Neuronal stem cell (in vitro differentiated cells): ENCODE results near the gene XCL1.

Experiments
- DNase-seq: peaks from one replicate; pipeline ENCODE4 v3.0.0-alpha.2; 2013; ENCODE audit warnings: low spot score
- H2AFZ ChIP-seq: one replicate; pipeline ENCODE4 v1.6.1; 2013; ENCODE audit warnings: mild to moderate bottlenecking, low read length, inconsistent platforms
- H2AK5ac ChIP-seq: 2 replicates; pipeline ENCODE4 v1.6.1; 2013; ENCODE audit warnings: low read depth, mild to moderate bottlenecking, inconsistent platforms, low read length, moderate library complexity, mixed read lengths
- H2BK120ac ChIP-seq: 2 replicates; pipeline ENCODE4 v1.6.1; 2013; ENCODE audit warnings: low read depth, mild to moderate bottlenecking, inconsistent platforms, low read length, moderate library complexity, mixed read lengths
- H2BK12ac ChIP-seq: one replicate; pipeline ENCODE4 v1.6.1; 2013; ENCODE audit warnings: low read length, inconsistent platforms
- H2BK15ac ChIP-seq: 2 replicates; pipeline ENCODE4 v1.6.1; 2013; ENCODE audit warnings: mild to moderate bottlenecking, low read length, inconsistent platforms, mixed read lengths
- H2BK5ac ChIP-seq: one replicate; pipeline ENCODE4 v1.6.1; 2013; ENCODE audit warnings: inconsistent platforms, mild to moderate bottlenecking, low read length, moderate library complexity
- H3K14ac ChIP-seq: one replicate; pipeline ENCODE4 v1.6.1; 2013; ENCODE audit warnings: low read length, inconsistent platforms
- H3K18ac ChIP-seq: 2 replicates; pipeline ENCODE4 v1.6.1; 2013; ENCODE audit warnings: low read length, inconsistent platforms
- H3K23ac ChIP-seq: 2 replicates; pipeline ENCODE4 v1.6.1; 2013; ENCODE audit warnings: low read depth, mild to moderate bottlenecking, mixed read lengths, low read length, inconsistent platforms; ENCODE audit not compliant: poor library complexity
- H3K27ac ChIP-seq: replicated peaks from 3 replicates; pipeline ENCODE4 v1.5.1; 2013; ENCODE audit warnings: low read length, inconsistent platforms
- H3K27me3 ChIP-seq, 3 experiments: 2 replicates each; pipeline ENCODE4 v1.6.1; 2013; ENCODE audit warnings: low read length in 3 of 3, mild to moderate bottlenecking in 2 of 3, inconsistent platforms in 1 of 3, low read depth in 1 of 3, mixed read lengths in 1 of 3, moderate library complexity in 1 of 3; ENCODE audit not compliant: control insufficient read depth in 3 of 3, insufficient read depth in 3 of 3
- H3K36me3 ChIP-seq, 2 donors: replicated peaks in 1 of 2; 2 replicates each; pipeline ENCODE4 v1.6.1; 2013; ENCODE audit warnings: low read length in 2 of 2; ENCODE audit not compliant: control insufficient read depth in 2 of 2, insufficient read depth in 2 of 2
- H3K4ac ChIP-seq: 2 replicates; pipeline ENCODE4 v1.6.1; 2013; ENCODE audit warnings: inconsistent platforms, mild to moderate bottlenecking, low read length, moderate library complexity
- H3K4me1 ChIP-seq, 2 donors: 1 replicate in 1 of 2; 2 replicates in 1 of 2; pipeline ENCODE4 v1.6.1; 2013; ENCODE audit warnings: low read length in 2 of 2, low read depth in 1 of 2; ENCODE audit not compliant: control insufficient read depth in 2 of 2, insufficient read depth in 1 of 2
- H3K4me2 ChIP-seq: one replicate; pipeline ENCODE4 v1.6.1; 2013; ENCODE audit warnings: mild to moderate bottlenecking, low read length, inconsistent platforms; ENCODE audit not compliant: insufficient read depth, poor library complexity, severe bottlenecking
- H3K4me3 ChIP-seq, 2 donors: 2 replicates each; pipeline ENCODE4 v1.5.1; 2013; ENCODE audit warnings: low read length in 2 of 2, mild to moderate bottlenecking in 2 of 2, inconsistent platforms in 1 of 2, moderate library complexity in 1 of 2
- H3K79me1 ChIP-seq: one replicate; pipeline ENCODE4 v1.6.1; 2013; ENCODE audit warnings: low read depth, mild to moderate bottlenecking, inconsistent platforms, low read length, moderate library complexity
- H3K9ac ChIP-seq: one replicate; pipeline ENCODE4 v1.6.1; 2013; ENCODE audit warnings: mild to moderate bottlenecking, low read depth, low read length, inconsistent platforms; ENCODE audit not compliant: poor library complexity
- H3K9me3 ChIP-seq, 2 donors: replicated peaks in 1 of 2; 2 replicates each; pipeline versions ENCODE3 to v1.6.1; 2013; ENCODE audit warnings: low read length in 2 of 2, mild to moderate bottlenecking in 2 of 2, inconsistent platforms in 1 of 2, low read depth in 1 of 2, mixed read lengths in 1 of 2, moderate library complexity in 1 of 2; ENCODE audit not compliant: control insufficient read depth in 2 of 2, insufficient read depth in 1 of 2
- H4K8ac ChIP-seq: one replicate; pipeline ENCODE4 v1.6.1; 2013; ENCODE audit warnings: low read depth, mild to moderate bottlenecking, inconsistent platforms, low read length, moderate library complexity
- H4K91ac ChIP-seq: one replicate; pipeline ENCODE4 v1.6.1; 2013; ENCODE audit warnings: low read length, low read depth, mild to moderate bottlenecking, inconsistent platforms; ENCODE audit not compliant: poor library complexity
- WGBS, 2 donors: extraction: QIAGEN DNeasy Blood & Tissue Kit; methylation state at CpG; one replicate each; pipeline ENCODE4 v1.1.7; 2013; ENCODE audit warnings: missing lambda C conversion rate in 2 of 2, mixed read lengths in 1 of 2; ENCODE audit not compliant: insufficient read length in 2 of 2, insufficient replicate concordance in 1 of 2; ENCODE audit errors: extremely low coverage in 2 of 2; 5-methylcytosine and 5-hydroxymethylcytosine counted together

XCL1 gene

DNA sequence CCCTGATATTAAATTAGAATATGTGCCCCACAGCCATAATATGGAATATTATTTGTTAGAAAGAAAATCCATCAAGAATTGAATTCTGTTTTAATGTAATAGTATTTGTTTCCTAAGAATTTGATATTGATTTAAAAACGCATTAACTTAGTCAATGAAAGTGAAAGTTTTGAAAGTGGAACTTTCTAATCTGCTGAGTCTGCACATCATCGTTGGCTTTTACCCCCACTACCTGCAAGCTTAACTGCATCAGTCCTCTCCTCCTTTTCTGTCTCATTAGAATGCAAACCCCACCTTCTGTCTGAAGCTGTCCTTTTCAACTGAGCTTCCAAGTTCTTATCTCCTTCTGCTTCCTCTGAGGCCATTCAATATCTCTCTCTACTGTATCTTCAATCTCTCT is 42.5 kb downstream of the XCL1 start:
- H3K27ac ChIP-seq, result no peak overlapping the region
- H2AFZ ChIP-seq, result no peak overlapping the region
- no peak overlapping the region for H3K18ac ChIP-seq
- H3K9me3 ChIP-seq, result no peaks in the 10 kb centered on the region
- no peak overlapping the region for H3K4ac ChIP-seq
- H2BK15ac ChIP-seq, result no peak overlapping the region
- H2BK5ac ChIP-seq, result no peak overlapping the region
- H2AK5ac ChIP-seq, result no peak overlapping the region
- H2BK12ac ChIP-seq, result no peak overlapping the region
- H4K8ac ChIP-seq, result no peak overlapping the region
- no CpG with 5 or more reads among the region's 2 CpGs for WGBS, 2 donors
- no peak overlapping the region for H2BK120ac ChIP-seq
- H3K9ac ChIP-seq, result no peak overlapping the region
- no peaks in the 10 kb centered on the region for H3K36me3 ChIP-seq
- H3K23ac ChIP-seq, result no peak overlapping the region
- no peak overlapping the region for H3K14ac ChIP-seq
- no peak overlapping the region for H3K4me2 ChIP-seq
- no peak overlapping the region for H3K4me3 ChIP-seq
- no peaks in the 10 kb centered on the region for H3K27me3 ChIP-seq
- H3K79me1 ChIP-seq, result no peaks in the 10 kb centered on the region
- peaks cover 0 to 4% of the 10 kb centered on the region in 2 donors for H3K4me1 ChIP-seq
- H4K91ac ChIP-seq, result no peak overlapping the region
- DNase-seq, result no peak

DNA sequence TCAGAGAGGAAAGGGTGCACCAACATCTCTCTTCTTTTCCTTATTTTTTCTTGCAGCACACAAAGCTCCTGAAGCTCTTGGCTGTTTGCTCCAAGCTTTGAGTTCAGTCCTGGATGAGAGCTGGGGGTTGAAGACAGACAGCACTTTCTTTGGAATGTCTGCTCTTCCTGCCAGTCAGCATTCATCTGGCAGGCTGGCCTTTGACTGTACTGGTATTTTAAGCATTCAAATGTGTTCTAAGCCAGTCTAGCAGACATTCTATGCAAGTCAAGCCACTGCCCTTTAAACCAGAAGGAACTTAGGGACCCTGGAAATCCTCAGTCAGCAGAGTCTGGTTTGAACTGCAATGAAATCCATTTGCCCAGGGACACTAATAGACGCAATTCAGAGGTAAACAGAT is 45.0 kb downstream of the XCL1 start:
- H3K18ac ChIP-seq, result no peak overlapping the region
- H3K4ac ChIP-seq, result no peak overlapping the region
- no peak overlapping the region for H3K23ac ChIP-seq
- H3K4me1 ChIP-seq, result no peaks in the 10 kb centered on the region
- H3K27ac ChIP-seq, result no peak overlapping the region
- WGBS, 2 donors, result no CpG with 5 or more reads among the region's 1 CpG
- H2BK15ac ChIP-seq, result no peak overlapping the region
- no peak overlapping the region for H3K14ac ChIP-seq
- no peak overlapping the region for H4K91ac ChIP-seq
- no peak overlapping the region for H3K9ac ChIP-seq
- H3K79me1 ChIP-seq, result no peaks in the 10 kb centered on the region
- no peaks in the 10 kb centered on the region for H3K36me3 ChIP-seq
- H3K27me3 ChIP-seq, result no peaks in the 10 kb centered on the region
- no peak overlapping the region for H2BK12ac ChIP-seq
- H4K8ac ChIP-seq, result no peak overlapping the region
- no peak overlapping the region for H3K4me3 ChIP-seq
- no peaks in the 10 kb centered on the region for H3K9me3 ChIP-seq
- no peak overlapping the region for H2BK5ac ChIP-seq
- no peak overlapping the region for H3K4me2 ChIP-seq
- H2AK5ac ChIP-seq, result no peak overlapping the region
- no peak overlapping the region for H2AFZ ChIP-seq
- DNase-seq, result no peak
- no peak overlapping the region for H2BK120ac ChIP-seq

DNA sequence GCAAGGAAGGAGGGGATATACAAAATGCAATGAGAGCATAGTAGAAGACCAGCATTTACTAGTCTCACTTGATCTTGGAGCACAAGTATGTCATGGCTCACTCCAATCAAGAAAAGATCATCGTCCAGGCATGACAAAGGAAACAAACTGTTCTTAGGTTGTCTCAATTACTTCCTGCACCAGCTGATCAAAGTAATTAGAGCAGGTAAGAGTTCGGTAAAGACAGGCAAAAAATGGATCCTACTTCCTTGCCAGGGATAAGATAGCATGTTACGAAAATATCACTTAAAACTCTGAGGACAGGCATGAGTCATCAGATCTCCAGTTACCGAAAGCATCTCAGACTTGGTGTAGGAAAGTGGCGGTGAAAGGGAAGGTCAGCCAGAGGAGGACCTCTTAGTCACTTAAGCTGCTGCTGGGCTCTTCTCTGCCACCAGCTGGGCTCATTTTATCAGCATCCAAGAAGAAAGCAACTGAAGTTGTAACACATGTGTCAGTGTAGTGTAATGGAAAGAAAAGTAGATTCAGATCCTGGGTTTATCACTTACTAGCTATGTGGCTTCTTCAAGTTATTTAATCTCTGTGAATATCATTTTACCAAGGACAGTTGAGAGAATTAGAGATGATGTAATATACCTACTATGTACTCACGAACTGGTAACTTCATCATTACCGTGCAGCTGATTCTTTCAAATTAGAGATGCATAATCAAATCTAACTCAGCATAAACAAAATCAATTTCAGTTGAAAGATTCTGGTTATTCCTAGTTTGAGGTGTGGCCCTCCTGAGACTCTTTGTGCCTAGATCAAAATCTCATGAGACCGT is 46.8 kb downstream of the XCL1 start:
- H3K9me3 ChIP-seq, result no peaks in the 10 kb centered on the region
- no peak overlapping the region for H3K4me3 ChIP-seq
- H3K4me1 ChIP-seq, result no peaks in the 10 kb centered on the region
- no CpG with 5 or more reads among the region's 8 CpGs for WGBS, 2 donors
- no peaks in the 10 kb centered on the region for H3K36me3 ChIP-seq
- H3K27ac ChIP-seq, result no peak overlapping the region
- H2AFZ ChIP-seq, result no peak overlapping the region
- H3K14ac ChIP-seq, result no peak overlapping the region
- H3K23ac ChIP-seq, result no peak overlapping the region
- H3K27me3 ChIP-seq, result no peaks in the 10 kb centered on the region
- H2AK5ac ChIP-seq, result no peak overlapping the region
- no peak overlapping the region for H2BK120ac ChIP-seq
- H2BK12ac ChIP-seq, result no peak overlapping the region
- DNase-seq, result no peak
- H2BK5ac ChIP-seq, result no peak overlapping the region
- H3K18ac ChIP-seq, result no peak overlapping the region
- no peak overlapping the region for H4K8ac ChIP-seq
- no peaks in the 10 kb centered on the region for H3K79me1 ChIP-seq
- H3K4me2 ChIP-seq, result no peak overlapping the region
- no peak overlapping the region for H3K4ac ChIP-seq
- no peak overlapping the region for H4K91ac ChIP-seq
- H3K9ac ChIP-seq, result no peak overlapping the region
- no peak overlapping the region for H2BK15ac ChIP-seq

DNA sequence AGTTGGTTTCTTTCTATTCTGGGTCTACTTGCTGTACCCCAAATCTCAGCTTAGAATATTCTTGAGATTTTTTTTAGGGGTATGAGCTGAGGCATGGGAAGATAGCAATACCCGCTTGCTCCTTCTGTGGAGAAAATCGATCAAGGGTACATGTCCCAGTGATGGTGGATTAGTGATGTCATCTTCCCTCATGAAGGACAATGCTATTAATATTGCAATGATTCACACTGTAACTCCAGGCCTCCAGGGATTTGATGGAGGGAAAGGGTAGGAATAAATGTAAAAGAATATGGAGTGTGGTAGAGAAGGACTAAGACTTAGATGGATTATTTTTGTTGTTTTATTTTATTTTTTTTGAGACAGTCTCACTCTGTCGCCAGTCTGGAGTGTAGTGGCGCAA is 47.4 kb downstream of the XCL1 start:
- no peak overlapping the region for H4K91ac ChIP-seq
- WGBS, 2 donors, result no CpG with 5 or more reads among the region's 4 CpGs
- H3K23ac ChIP-seq, result no peak overlapping the region
- no peaks in the 10 kb centered on the region for H3K4me1 ChIP-seq
- no peak overlapping the region for H2BK12ac ChIP-seq
- H3K4me2 ChIP-seq, result no peak overlapping the region
- no peak overlapping the region for H3K14ac ChIP-seq
- no peak overlapping the region for H4K8ac ChIP-seq
- no peak overlapping the region for H3K9ac ChIP-seq
- no peak for DNase-seq
- H3K4ac ChIP-seq, result no peak overlapping the region
- H3K18ac ChIP-seq, result no peak overlapping the region
- no peaks in the 10 kb centered on the region for H3K79me1 ChIP-seq
- no peak overlapping the region for H2AFZ ChIP-seq
- H2BK120ac ChIP-seq, result no peak overlapping the region
- no peak overlapping the region for H2BK5ac ChIP-seq
- no peak overlapping the region for H3K27ac ChIP-seq
- H3K27me3 ChIP-seq, result no peaks in the 10 kb centered on the region
- H2BK15ac ChIP-seq, result no peak overlapping the region
- H3K9me3 ChIP-seq, result no peaks in the 10 kb centered on the region
- no peaks in the 10 kb centered on the region for H3K36me3 ChIP-seq
- no peak overlapping the region for H3K4me3 ChIP-seq
- H2AK5ac ChIP-seq, result no peak overlapping the region
